Activated CD4-positive, alpha-beta T cell treated with anti-CD3 and anti-CD28 coated beads for 1 hour (primary cell): ENCODE data around the gene KCNE4.

Experiments
- DNase-seq: peaks from one replicate; pipeline ENCODE4 v3.0.0-alpha.2; 2020

Gene KCNE4

GRCh38 chr2:223041527-223042109, 10.4 kb upstream of the KCNE4 start:
- no peak for DNase-seq

GRCh38 chr2:223042284-223042683, 9.7 kb upstream of the KCNE4 start:
- DNase-seq = no peak

GRCh38 chr2:223042704-223043118, 9.3 kb upstream of the KCNE4 start:
- DNase-seq = no peak

DNA sequence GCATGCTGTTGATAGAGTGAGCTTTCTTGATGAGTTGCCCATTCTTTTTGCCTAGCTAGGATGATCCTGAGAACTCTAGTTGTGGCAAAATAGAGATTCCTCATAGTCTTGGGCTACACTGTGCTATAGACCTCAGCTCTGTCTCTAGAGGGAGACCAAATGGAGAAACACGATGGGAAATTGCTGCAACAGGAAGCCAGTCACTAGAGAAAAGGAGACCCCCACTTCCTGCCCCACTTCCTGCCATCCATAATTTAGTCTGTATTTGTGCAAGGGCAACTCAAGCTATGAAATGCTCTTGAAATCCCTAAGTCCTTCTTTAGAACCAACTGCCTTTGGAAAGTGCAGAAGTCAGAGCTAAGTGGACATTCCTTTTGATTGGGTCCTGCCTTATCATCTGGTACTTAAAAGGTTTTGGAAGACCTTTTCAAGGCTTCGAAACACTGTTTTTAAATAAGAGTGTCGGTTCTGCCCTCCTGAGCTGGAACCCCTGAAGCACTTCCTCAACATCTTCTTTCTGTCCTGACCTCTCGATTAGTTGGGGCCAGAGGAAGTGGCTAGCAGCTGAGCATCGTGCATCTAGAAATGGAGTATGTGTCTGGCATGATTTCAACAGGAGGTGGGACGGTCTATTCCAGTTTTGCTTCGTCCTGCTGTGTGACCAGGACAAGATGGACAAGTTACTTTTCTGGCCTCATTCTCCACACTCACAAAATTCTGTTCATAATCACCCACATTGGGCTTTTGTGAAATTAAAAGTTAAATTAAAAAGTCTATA, 8.6 kb upstream of the KCNE4 start:
- no peak for DNase-seq

GRCh38 chr2:223044092-223044836, 7.7 kb upstream of the KCNE4 start:
- no peak for DNase-seq

DNA sequence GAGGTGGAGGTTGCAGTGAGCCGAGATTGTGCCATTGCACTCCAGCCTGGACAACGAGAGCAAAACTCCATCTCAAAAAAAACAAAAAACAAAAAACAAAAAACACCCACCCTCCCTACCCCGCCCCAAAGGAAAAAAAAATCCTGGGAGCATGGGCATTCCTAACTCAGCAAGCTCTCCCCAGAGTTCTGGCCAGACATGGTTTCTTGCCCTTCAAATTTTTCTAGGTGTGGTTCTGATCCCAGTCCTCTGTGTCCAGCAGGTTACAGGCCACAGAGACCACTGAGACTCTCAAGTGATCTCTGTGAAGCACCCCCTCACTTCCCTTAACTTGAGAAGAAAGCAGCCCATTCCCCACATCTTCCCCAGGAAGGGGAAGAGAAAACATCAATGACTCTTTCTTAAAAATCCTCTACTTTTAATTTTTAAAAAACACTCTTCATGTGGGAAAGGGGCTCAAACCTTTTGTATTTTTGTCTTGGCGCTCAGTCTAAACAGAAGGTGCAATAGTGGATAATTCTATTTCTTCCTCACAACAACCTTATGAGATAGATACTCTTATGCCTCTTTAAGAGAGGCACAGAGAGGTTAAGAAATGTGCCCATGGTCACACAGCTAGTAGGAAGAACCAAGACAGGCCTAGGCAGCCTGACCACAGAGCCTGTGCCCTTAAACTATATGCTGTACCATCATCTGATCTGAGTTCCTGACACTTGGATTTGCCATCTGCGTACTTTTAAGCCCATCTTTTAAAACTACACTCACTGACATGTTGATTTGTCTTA, 6.9 kb upstream of the KCNE4 start:
- DNase-seq = no peak

DNA sequence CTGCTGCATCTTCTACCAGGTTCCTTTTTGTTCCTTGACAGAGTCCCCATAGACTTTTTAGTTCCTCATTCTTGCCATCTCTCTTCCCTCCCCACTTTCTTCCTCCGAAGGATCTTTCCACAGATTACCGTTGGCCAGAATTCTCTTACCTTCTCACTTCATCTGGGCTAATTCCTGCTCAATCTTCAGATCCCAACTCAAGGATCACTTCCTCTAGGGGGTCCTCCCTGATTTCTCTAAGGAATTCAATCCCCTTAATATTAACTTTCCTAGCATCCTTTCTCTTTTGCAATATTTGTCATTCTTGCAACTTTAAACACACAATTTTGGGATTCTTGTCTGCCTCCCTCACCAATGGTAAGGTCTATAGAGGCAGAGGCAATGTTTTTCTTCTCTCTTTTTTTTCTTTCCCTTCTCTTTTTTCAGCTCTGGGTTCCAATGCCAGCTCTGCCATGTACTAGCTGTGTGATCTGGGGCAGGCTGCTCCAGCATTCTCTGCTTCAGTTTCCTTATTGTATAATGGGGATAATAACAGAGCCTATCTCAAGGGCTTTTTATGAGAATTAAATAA, 5.4 kb upstream of the KCNE4 start:
- DNase-seq = no peak

- no peak for DNase-seq
Observed at GRCh38 chr2:223047260-223047761, 4.7 kb upstream of the KCNE4 start.

- no peak for DNase-seq
Observed at GRCh38 chr2:223048519-223048918, 3.5 kb upstream of the KCNE4 start.

- DNase-seq = no peak
Observed at GRCh38 chr2:223049356-223049755, 2.6 kb upstream of the KCNE4 start.

DNA sequence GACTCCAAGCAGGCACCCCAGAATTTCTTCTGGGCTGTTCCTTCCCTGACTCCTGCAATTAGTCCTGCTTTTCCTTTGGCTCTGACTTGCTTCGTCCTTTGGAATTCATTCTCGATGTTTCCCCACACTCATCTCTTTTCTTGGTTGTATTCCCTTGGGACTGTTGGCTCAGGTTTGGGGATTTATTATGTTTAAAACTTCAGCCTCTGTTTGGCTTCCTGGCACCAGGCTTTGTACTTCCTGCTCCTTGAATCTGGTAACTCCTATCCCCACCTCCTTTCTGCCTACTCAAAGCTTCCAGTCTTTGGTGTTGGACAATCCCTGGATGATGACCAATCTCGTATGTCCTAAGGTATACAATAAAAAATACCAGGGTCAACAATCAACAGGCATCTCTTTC, 1.8 kb upstream of the KCNE4 start:
- DNase-seq = no peak

DNA sequence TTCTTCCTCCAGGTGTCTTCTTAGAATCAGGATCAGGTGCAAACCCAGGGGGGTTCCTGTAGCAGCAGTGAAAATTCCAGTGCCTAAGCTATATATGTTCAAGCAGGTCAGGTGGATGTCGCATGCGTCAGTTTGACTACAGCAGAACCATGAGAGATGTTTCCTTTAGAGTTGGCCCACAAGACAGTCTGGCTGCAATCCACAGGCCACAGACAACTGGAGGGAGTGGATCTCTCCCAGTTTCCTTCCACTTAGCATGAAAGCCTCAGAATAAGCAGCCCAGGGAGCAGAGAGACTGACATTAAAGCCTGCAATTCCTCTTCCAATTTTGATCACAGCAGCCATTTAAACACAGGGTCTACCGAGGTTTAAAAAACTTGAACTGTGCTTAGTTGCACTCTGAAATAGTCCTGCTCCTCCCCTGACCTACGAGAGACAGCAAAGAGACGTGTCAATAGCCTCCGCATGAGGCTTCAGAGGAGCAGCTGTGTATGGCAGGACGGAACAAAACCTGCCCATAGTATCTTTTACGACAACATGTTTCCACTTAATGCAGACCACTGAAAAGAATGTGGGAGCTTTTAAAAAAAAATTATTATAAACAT, 988 bp upstream of the KCNE4 start:
- no peak for DNase-seq

GRCh38 chr2:223052548-223053483, 826 bp downstream of the KCNE4 start:
- DNase-seq = no peak

DNA sequence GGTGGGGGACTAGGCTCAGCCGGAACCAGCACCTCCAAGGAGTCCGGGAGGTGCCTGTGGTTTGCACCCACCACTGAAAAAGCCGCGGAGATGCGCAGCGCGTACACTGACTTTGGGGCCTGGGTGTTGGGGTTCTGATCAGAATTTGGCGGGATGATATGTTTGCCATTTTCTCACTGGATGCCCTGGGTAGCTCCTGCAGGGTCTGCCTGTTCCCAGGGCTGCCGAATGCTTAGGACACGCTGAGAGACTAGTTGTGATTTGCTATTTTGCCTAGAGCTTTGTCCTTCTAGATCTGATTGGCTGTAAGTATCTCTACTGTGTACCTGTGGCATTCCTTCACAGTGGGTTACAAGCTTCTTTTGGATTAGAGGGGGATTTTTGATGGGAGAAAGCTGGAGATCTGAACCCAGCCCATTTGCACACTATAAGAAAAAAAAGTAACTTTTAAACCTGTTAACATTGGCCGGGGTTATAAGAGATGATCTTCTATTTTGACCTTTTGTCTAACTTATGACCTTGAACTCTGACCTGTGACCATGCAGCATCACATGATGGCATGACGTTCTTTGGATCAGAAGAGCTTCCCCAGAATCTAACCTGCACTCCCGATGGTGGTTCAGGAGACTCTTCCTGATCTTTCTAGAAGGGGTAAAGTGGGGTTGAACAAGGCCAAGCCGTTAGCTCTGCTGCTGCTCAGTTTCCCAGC, 1.6 kb downstream of the KCNE4 start:
- DNase-seq = no peak

DNA sequence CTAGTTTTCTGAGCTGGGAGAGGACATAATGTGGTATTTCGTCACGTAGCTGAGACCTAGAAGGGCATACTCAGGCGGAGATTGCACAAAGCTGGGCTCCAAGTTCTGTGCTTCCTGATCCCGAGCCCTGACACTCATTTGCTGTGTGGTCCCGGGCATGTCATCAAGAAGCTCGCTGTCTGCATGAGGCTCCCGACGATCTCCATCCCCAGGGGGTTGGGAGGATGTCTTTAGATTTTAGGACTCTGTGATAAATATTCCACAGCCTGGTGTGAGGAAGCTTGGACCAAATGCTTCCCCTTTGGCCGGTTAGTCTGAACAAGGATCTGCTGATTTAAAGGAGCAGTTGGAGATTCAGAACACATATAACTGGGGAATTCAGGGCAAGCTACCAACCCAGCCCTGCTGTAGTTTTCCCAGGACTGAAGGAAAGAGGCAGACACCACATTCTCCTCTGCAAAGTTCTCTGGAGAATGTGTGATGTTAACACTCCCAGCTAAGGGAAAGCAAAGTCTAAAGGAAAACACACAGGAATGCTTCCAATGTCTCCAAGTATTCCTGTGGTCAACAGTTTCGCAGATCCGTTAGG, 2.3 kb downstream of the KCNE4 start:
- no peak for DNase-seq

DNA sequence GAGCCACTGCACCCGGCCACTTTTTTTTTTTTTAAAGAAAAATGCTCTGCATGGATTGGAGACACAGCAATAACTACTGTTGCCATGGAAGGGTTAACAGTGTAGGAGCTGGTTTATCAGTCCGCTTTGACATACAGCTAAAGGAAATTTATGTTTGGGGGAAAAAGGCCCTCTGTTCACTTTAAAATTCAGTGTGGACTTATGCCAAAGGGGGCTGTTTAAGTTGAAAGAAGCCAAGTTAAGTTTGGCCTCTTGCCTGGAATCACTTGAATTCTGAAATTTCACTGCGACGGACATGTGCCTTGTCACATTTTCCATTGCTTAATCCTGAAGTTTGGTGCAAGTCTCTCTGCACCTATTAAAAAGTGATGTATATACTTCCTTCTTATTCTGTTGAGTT, 3.1 kb downstream of the KCNE4 start:
- no peak for DNase-seq

GRCh38 chr2:223055836-223056235, 3.8 kb downstream of the KCNE4 start:
- DNase-seq = no peak

- no peak for DNase-seq
Observed at GRCh38 chr2:223056701-223057418, 4.9 kb downstream of the KCNE4 start.

GRCh38 chr2:223057569-223057968, 5.6 kb downstream of the KCNE4 start:
- DNase-seq = no peak
